ENCODE results near the gene RSPO4.

RSPO4 gene

GRCh38 chr20:1015181-1015580 is 13.1 kb upstream of the RSPO4 start:
- no peaks in the 10 kb centered on the region for H3K4me1 Mint-ChIP-seq (ENCODE audit: low read depth)
- no peaks in the 10 kb centered on the region for H3K36me3 Mint-ChIP-seq (ENCODE audit: low read depth)
- no peak overlapping the region for H3K4me3 Mint-ChIP-seq
- no peaks in the 10 kb centered on the region for H3K9me3 Mint-ChIP-seq
- H3K27me3 Mint-ChIP-seq (ENCODE audit: low read depth): no peaks in the 10 kb centered on the region
- H3K27ac Mint-ChIP-seq: no peak overlapping the region

GRCh38 chr20:1014471-1014870 is 12.4 kb upstream of the RSPO4 start:
- Mint-ChIP-seq H3K9me3 (no peaks in the 10 kb centered on the region), H3K27ac (no peak overlapping the region), H3K4me1 (ENCODE audit: low read depth) (no peaks in the 10 kb centered on the region), H3K36me3 (ENCODE audit: low read depth) (no peaks in the 10 kb centered on the region), H3K27me3 (ENCODE audit: low read depth) (peaks cover 2% of the 10 kb centered on the region), H3K4me3 (no peak overlapping the region)

GRCh38 chr20:1013566-1014340 is 11.6 kb upstream of the RSPO4 start:
- Mint-ChIP-seq H3K4me3 (no peak overlapping the region), H3K36me3 (ENCODE audit: low read depth) (no peaks in the 10 kb centered on the region), H3K27me3 (ENCODE audit: low read depth) (peaks cover 5% of the 10 kb centered on the region), H3K9me3 (no peaks in the 10 kb centered on the region), H3K27ac (no peak overlapping the region), H3K4me1 (ENCODE audit: low read depth) (no peaks in the 10 kb centered on the region)

- Mint-ChIP-seq H3K4me1 (ENCODE audit: low read depth) (no peaks in the 10 kb centered on the region), H3K36me3 (ENCODE audit: low read depth) (no peaks in the 10 kb centered on the region), H3K27ac (no peak overlapping the region), H3K4me3 (no peak overlapping the region), H3K27me3 (ENCODE audit: low read depth) (peaks cover 5% of the 10 kb centered on the region), H3K9me3 (no peaks in the 10 kb centered on the region)
Observed at GRCh38 chr20:1012359-1013168, 10.5 kb upstream of the RSPO4 start.

- Mint-ChIP-seq H3K4me3 (no peak overlapping the region), H3K9me3 (no peaks in the 10 kb centered on the region), H3K4me1 (ENCODE audit: low read depth) (no peaks in the 10 kb centered on the region), H3K27ac (no peak overlapping the region), H3K27me3 (ENCODE audit: low read depth) (peaks cover 5% of the 10 kb centered on the region), H3K36me3 (ENCODE audit: low read depth) (no peaks in the 10 kb centered on the region)
Observed at GRCh38 chr20:1010659-1011058, 8.5 kb upstream of the RSPO4 start.

GRCh38 chr20:1005452-1006027 is 3.4 kb upstream of the RSPO4 start:
- Mint-ChIP-seq H3K4me3 (no peak overlapping the region), H3K9me3 (no peaks in the 10 kb centered on the region), H3K27ac (no peak overlapping the region), H3K36me3 (ENCODE audit: low read depth) (no peaks in the 10 kb centered on the region), H3K4me1 (ENCODE audit: low read depth) (peaks cover 5% of the 10 kb centered on the region), H3K27me3 (ENCODE audit: low read depth) (peaks cover 44% of the 10 kb centered on the region)

- no peaks in the 10 kb centered on the region for H3K9me3 Mint-ChIP-seq
- no peak overlapping the region for H3K4me3 Mint-ChIP-seq
- H3K4me1 Mint-ChIP-seq (ENCODE audit: low read depth): peaks cover 5% of the 10 kb centered on the region
- peaks cover 49% of the 10 kb centered on the region for H3K27me3 Mint-ChIP-seq (ENCODE audit: low read depth)
- no peak overlapping the region for H3K27ac Mint-ChIP-seq
- H3K36me3 Mint-ChIP-seq (ENCODE audit: low read depth): no peaks in the 10 kb centered on the region
Observed at GRCh38 chr20:1003920-1004697, 2.0 kb upstream of the RSPO4 start.

- H3K4me3 Mint-ChIP-seq: peak overlapping the region; percentile 38
- no peak overlapping the region for H3K27ac Mint-ChIP-seq
- H3K36me3 Mint-ChIP-seq (ENCODE audit: low read depth): no peaks in the 10 kb centered on the region
- no peaks in the 10 kb centered on the region for H3K9me3 Mint-ChIP-seq
- H3K4me1 Mint-ChIP-seq (ENCODE audit: low read depth): peaks cover 5% of the 10 kb centered on the region
- H3K27me3 Mint-ChIP-seq (ENCODE audit: low read depth): peaks cover 49% of the 10 kb centered on the region
Observed at GRCh38 chr20:1002682-1003561, 811 bp upstream of the RSPO4 start.

- no peak overlapping the region for H3K4me3 Mint-ChIP-seq
- H3K9me3 Mint-ChIP-seq: no peaks in the 10 kb centered on the region
- H3K27me3 Mint-ChIP-seq (ENCODE audit: low read depth): peaks cover 52% of the 10 kb centered on the region
- H3K36me3 Mint-ChIP-seq (ENCODE audit: low read depth): no peaks in the 10 kb centered on the region
- H3K4me1 Mint-ChIP-seq (ENCODE audit: low read depth): peaks cover 5% of the 10 kb centered on the region
- H3K27ac Mint-ChIP-seq: no peak overlapping the region
Observed at GRCh38 chr20:1001116-1001515, 995 bp downstream of the RSPO4 start.

GRCh38 chr20:998231-998830 is 3.8 kb downstream of the RSPO4 start:
- H3K27ac Mint-ChIP-seq: no peak overlapping the region
- H3K4me3 Mint-ChIP-seq: no peak overlapping the region
- H3K4me1 Mint-ChIP-seq (ENCODE audit: low read depth): peaks cover 5% of the 10 kb centered on the region
- no peaks in the 10 kb centered on the region for H3K36me3 Mint-ChIP-seq (ENCODE audit: low read depth)
- no peaks in the 10 kb centered on the region for H3K9me3 Mint-ChIP-seq
- peaks cover 37% of the 10 kb centered on the region for H3K27me3 Mint-ChIP-seq (ENCODE audit: low read depth)

- no peaks in the 10 kb centered on the region for H3K9me3 Mint-ChIP-seq
- H3K27me3 Mint-ChIP-seq (ENCODE audit: low read depth): peaks cover 28% of the 10 kb centered on the region
- peaks cover under 1% of the 10 kb centered on the region for H3K4me1 Mint-ChIP-seq (ENCODE audit: low read depth)
- no peak overlapping the region for H3K27ac Mint-ChIP-seq
- no peaks in the 10 kb centered on the region for H3K36me3 Mint-ChIP-seq (ENCODE audit: low read depth)
- H3K4me3 Mint-ChIP-seq: no peak overlapping the region
Observed at GRCh38 chr20:997486-997885, 4.6 kb downstream of the RSPO4 start.

- H3K27me3 Mint-ChIP-seq (ENCODE audit: low read depth): peaks cover 26% of the 10 kb centered on the region
- H3K4me3 Mint-ChIP-seq: no peak overlapping the region
- no peak overlapping the region for H3K27ac Mint-ChIP-seq
- H3K36me3 Mint-ChIP-seq (ENCODE audit: low read depth): no peaks in the 10 kb centered on the region
- H3K4me1 Mint-ChIP-seq (ENCODE audit: low read depth): peaks cover 2% of the 10 kb centered on the region
- no peaks in the 10 kb centered on the region for H3K9me3 Mint-ChIP-seq
Observed at GRCh38 chr20:997016-997415, 5.1 kb downstream of the RSPO4 start.

GRCh38 chr20:995170-995569 is 6.9 kb downstream of the RSPO4 start:
- peaks cover 2% of the 10 kb centered on the region for H3K4me1 Mint-ChIP-seq (ENCODE audit: low read depth)
- no peaks in the 10 kb centered on the region for H3K36me3 Mint-ChIP-seq (ENCODE audit: low read depth)
- peaks cover 18% of the 10 kb centered on the region for H3K27me3 Mint-ChIP-seq (ENCODE audit: low read depth)
- H3K27ac Mint-ChIP-seq: no peak overlapping the region
- H3K9me3 Mint-ChIP-seq: no peaks in the 10 kb centered on the region
- H3K4me3 Mint-ChIP-seq: no peak overlapping the region

Data from T-helper 1 cell treated with Interleukin-12 subunit alpha and Interleukin-12 subunit beta and Interleukin-4 antibody, amounts not matched to agents 30 μg/mL and 1 μg/mL, for 36 hours (primary cell).